ENCODE results near the gene SFTPA1.
"Not testable (repeated sequence)": the region's sequence is repeated elsewhere in the genome, so short reads cannot be mapped to it uniquely, and the experiment has no call there.

SFTPA1 gene

DNA sequence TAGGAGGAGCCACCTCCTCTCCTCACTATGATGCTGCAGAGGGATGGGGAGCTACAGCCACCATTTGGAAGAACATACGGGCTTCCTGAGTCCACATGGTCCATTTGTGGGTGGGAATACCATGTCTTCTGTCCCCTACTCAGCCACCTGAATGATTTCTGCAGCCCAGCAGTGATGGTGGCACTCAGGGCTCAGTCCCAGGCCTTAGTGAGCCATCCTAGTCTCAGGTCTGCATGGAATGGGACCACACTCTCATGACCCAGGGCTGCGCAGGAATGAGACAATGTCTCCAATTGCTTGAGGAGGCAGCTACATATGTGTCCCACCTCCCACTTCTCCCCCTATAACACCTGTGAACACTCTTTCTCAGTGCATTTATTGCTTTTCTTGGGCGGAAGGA lies 4.8 kb downstream of the SFTPA1 start:
- H3K4me3 ChIP-seq (ENCODE audit: low read depth in 1 of 2, low read length in 2 of 2): no peak overlapping the region
- H4K20me1 ChIP-seq (ENCODE audit: insufficient read depth, low read length): no peaks in the 10 kb centered on the region
- no peaks in the 10 kb centered on the region for H3K9me3 ChIP-seq (ENCODE audit: insufficient read depth, low read length, severe bottlenecking)
- H3K36me3 ChIP-seq (ENCODE audit: insufficient read depth, low read length): no peaks in the 10 kb centered on the region
- ATAC-seq (ENCODE audit: insufficient read depth, low read depth) (no peak), DNase-seq (no peak)
- no peaks in the 10 kb centered on the region for H3K27me3 ChIP-seq (ENCODE audit: insufficient read depth, low read length, poor library complexity)
- H3K4me1 ChIP-seq (ENCODE audit: insufficient read depth, low read length): no peaks in the 10 kb centered on the region
- H3K27ac ChIP-seq (ENCODE audit: low read length): no peak overlapping the region
- H3K4me2 ChIP-seq (ENCODE audit: insufficient read depth, low read length): no peak overlapping the region
- no peaks in the 10 kb centered on the region for H3K79me2 ChIP-seq (ENCODE audit: insufficient read depth, low read length)
- TF ChIP-seq EZH2 (IDR thresholded peaks at IDR 0.05; ENCODE audit: borderline replicate concordance, low read depth, low read length, severe bottlenecking): no peak
- TF ChIP-seq, protein P1, sequence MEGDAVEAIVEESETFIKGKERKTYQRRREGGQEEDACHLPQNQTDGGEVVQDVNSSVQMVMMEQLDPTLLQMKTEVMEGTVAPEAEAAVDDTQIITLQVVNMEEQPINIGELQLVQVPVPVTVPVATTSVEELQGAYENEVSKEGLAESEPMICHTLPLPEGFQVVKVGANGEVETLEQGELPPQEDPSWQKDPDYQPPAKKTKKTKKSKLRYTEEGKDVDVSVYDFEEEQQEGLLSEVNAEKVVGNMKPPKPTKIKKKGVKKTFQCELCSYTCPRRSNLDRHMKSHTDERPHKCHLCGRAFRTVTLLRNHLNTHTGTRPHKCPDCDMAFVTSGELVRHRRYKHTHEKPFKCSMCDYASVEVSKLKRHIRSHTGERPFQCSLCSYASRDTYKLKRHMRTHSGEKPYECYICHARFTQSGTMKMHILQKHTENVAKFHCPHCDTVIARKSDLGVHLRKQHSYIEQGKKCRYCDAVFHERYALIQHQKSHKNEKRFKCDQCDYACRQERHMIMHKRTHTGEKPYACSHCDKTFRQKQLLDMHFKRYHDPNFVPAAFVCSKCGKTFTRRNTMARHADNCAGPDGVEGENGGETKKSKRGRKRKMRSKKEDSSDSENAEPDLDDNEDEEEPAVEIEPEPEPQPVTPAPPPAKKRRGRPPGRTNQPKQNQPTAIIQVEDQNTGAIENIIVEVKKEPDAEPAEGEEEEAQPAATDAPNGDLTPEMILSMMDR (IDR thresholded peaks at IDR 0.05; ENCODE audit: borderline replicate concordance, extremely low read depth, low read length, poor library complexity, severe bottlenecking): no peak
- no peak overlapping the region for H3K9ac ChIP-seq (ENCODE audit: low read depth, low read length)
- no peak overlapping the region for H2AFZ ChIP-seq (ENCODE audit: low read depth, low read length)

DNA sequence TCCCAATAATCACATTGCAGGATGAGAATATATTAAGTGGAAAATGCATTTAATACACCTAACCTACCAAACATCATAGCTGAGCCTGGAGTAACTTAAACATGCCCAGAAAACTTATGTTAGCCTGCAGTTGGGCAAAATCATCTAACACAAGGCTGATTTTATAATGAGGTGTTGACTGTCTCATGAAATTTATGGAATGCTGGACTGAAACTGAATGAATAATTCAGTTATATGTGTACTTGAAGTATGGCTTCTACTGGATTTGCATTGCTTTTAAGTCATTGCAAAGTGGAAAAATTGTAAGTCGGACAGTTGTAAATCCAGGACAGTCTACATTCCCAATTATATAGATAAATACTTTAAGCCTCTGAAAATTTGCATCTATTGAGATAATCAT lies 5.4 kb downstream of the SFTPA1 start:
- Histone ChIP-seq H4K20me1 (ENCODE audit: insufficient read depth, low read length) (no peaks in the 10 kb centered on the region), H3K27me3 (ENCODE audit: insufficient read depth, low read length, poor library complexity) (no peaks in the 10 kb centered on the region), H3K36me3 (ENCODE audit: insufficient read depth, low read length) (no peaks in the 10 kb centered on the region), H3K79me2 (ENCODE audit: insufficient read depth, low read length) (no peaks in the 10 kb centered on the region), H3K9me3 (ENCODE audit: insufficient read depth, low read length, severe bottlenecking) (no peaks in the 10 kb centered on the region), H3K27ac (ENCODE audit: low read length) (no peak overlapping the region), H2AFZ (ENCODE audit: low read depth, low read length) (no peak overlapping the region), H3K4me1 (ENCODE audit: insufficient read depth, low read length) (no peaks in the 10 kb centered on the region), H3K9ac (ENCODE audit: low read depth, low read length) (no peak overlapping the region), H3K4me3 (ENCODE audit: low read depth in 1 of 2, low read length in 2 of 2) (no peak overlapping the region), H3K4me2 (ENCODE audit: insufficient read depth, low read length) (no peak overlapping the region)
- DNase-seq (no peak), ATAC-seq (ENCODE audit: insufficient read depth, low read depth) (no peak)
- TF ChIP-seq, protein P1 (IDR thresholded peaks at IDR 0.05; ENCODE audit: borderline replicate concordance, extremely low read depth, low read length, poor library complexity, severe bottlenecking): no peak
- TF ChIP-seq EZH2 (IDR thresholded peaks at IDR 0.05; ENCODE audit: borderline replicate concordance, low read depth, low read length, severe bottlenecking): no peak

DNA sequence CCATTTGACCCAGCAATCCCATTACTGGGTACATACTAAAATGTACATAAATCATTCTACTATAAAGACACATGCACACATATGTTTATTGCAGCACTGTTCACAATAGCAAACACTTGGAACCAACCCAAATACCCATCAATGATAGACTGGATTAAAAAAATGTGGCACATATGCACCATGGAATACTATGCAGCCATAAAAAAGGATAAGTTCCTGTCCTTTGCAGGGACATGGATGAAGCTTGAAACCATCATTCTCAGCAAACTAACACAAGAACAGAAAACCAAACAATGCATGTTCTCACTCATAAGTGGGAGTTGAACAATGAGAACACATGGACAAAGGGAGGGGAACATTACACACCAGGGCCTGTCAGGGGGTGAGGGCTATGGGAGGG lies 12.9 kb downstream of the SFTPA1 start:
- not testable (repeated sequence) for H3K36me3 ChIP-seq (ENCODE audit: insufficient read depth, low read length); H3K27me3 ChIP-seq (ENCODE audit: insufficient read depth, low read length, poor library complexity); H3K79me2 ChIP-seq (ENCODE audit: insufficient read depth, low read length); H3K9me3 ChIP-seq (ENCODE audit: insufficient read depth, low read length, severe bottlenecking); H4K20me1 ChIP-seq (ENCODE audit: insufficient read depth, low read length); H2AFZ ChIP-seq (ENCODE audit: low read depth, low read length); H3K4me1 ChIP-seq (ENCODE audit: insufficient read depth, low read length); H3K9ac ChIP-seq (ENCODE audit: low read depth, low read length); H3K27ac ChIP-seq (ENCODE audit: low read length); DNase-seq; H3K4me2 ChIP-seq (ENCODE audit: insufficient read depth, low read length); ATAC-seq (ENCODE audit: insufficient read depth, low read depth); H3K4me3 ChIP-seq (ENCODE audit: low read depth in 1 of 2, low read length in 2 of 2)

DNA sequence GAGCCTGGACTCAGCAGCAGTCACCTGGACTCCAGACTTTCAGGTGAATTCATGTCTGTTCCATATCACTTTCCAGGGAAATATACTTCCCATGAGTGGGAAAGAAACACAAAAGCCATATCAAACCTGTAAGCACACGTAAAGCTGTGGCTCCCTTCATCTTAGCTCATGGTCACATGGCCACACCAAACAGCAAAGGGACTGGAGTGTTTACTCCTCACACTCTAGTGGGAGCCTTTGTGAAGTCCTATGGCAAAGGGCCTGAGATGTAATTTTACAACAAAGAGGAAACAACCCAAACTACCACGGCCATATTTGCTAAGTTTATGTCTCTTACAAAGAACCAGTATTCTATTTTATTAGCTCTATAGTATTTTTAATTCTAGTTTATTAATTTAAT lies 16.3 kb downstream of the SFTPA1 start:
- TF ChIP-seq EZH2 (IDR thresholded peaks at IDR 0.05; ENCODE audit: borderline replicate concordance, low read depth, low read length, severe bottlenecking): no peak
- TF ChIP-seq, protein P1 (IDR thresholded peaks at IDR 0.05; ENCODE audit: borderline replicate concordance, extremely low read depth, low read length, poor library complexity, severe bottlenecking): no peak
- Histone ChIP-seq H3K4me2 (ENCODE audit: insufficient read depth, low read length) (no peak overlapping the region), H3K27ac (ENCODE audit: low read length) (no peak overlapping the region), H2AFZ (ENCODE audit: low read depth, low read length) (no peak overlapping the region), H3K9me3 (ENCODE audit: insufficient read depth, low read length, severe bottlenecking) (no peaks in the 10 kb centered on the region), H3K36me3 (ENCODE audit: insufficient read depth, low read length) (no peaks in the 10 kb centered on the region), H3K27me3 (ENCODE audit: insufficient read depth, low read length, poor library complexity) (no peaks in the 10 kb centered on the region), H3K9ac (ENCODE audit: low read depth, low read length) (no peak overlapping the region), H3K4me3 (ENCODE audit: low read depth in 1 of 2, low read length in 2 of 2) (no peak overlapping the region), H3K79me2 (ENCODE audit: insufficient read depth, low read length) (no peaks in the 10 kb centered on the region), H4K20me1 (ENCODE audit: insufficient read depth, low read length) (no peaks in the 10 kb centered on the region), H3K4me1 (ENCODE audit: insufficient read depth, low read length) (no peaks in the 10 kb centered on the region)
- DNase-seq (no peak), ATAC-seq (ENCODE audit: insufficient read depth, low read depth) (no peak)

Data from DND-41 (cell line).